ENCODE results near the gene LAMA1. TPM values are rescaled to one million over a fixed set of nuclear protein-coding genes. Genes with fewer than 3 reads are reported as not detected.

Gene LAMA1
- total RNA-seq, 2 donors from 2014 or later = not detected

DNA sequence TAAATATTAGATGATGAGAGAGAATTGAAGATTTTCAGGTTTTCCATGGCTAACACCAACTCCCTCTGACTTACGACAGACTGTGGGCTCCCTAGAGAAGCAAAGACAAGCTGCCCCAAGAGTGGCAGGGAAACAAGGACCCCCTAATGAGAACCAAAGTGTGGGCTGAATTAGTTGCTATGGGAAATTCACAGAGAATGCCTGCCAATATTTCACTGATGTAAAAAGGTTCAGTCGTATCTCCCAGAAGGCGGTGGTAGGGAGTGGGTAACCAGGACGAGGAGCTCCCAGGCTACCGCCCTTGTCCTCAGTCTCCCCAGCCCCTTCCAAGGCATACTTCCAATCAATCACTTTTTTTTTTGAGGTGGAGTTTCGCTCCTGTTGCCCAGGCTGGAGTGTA is 113.6 kb downstream of the LAMA1 start:
- H3K27me3 Mint-ChIP-seq = peaks cover 4% of the 10 kb centered on the region
- H3K27ac Mint-ChIP-seq = no peak overlapping the region
- H3K4me3 Mint-ChIP-seq = no peak overlapping the region
- H3K36me3 Mint-ChIP-seq (ENCODE audit: low read depth) = no peaks in the 10 kb centered on the region
- ATAC-seq (replicated peaks) = no peak
- H3K9me3 Mint-ChIP-seq = peaks cover 4% of the 10 kb centered on the region
- no peaks in the 10 kb centered on the region for H3K4me1 Mint-ChIP-seq

DNA sequence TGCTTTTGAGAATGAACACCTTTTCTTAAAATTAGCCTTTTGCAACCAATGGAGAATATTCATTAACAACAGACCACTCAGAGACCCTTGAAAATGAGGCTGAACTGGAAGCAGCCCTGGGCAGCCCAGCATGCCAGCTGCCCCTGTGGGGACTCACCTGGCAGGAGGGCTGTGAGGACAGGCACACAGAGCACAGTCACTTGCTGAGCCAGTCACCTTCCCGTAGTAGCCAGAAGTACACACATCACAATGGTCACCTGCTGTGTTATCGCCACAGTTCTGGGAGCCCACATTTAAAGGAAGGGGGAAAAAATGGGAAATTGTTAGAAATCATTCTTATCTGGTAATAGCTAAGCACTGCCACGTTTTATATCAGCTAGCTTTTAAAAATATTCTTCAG is 115.5 kb downstream of the LAMA1 start:
- no peak overlapping the region for H3K27ac Mint-ChIP-seq

DNA sequence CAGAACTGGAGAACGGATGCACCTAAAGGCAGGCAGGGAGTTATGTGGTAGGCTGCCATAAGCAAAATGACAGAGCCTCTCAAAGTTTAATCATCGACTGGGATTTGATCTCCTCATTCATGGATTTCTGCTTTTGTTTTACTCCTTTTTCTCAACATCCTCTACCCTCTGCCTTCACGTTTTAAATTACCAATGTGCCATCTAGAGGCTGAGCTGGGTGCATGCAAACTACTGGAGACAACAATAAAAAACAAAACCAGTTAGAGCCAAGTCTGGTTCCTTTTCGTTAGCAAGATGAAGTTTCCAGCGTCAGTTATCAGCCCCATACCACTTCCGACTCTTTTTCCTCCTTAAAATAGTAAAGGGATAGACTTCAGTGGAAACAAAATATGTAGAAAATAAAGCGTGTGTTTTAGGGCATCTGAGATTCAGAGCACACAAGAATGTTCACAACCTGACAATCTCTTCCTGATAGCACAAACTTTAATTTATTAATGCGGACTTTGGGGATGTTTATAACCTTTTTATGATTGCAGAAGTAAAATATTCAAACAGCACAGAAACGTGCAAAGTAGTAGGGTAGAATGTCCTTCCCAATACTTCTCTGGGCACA is 117.0 kb downstream of the LAMA1 start:
- H3K9me3 Mint-ChIP-seq = peaks cover 4% of the 10 kb centered on the region
- peaks cover 4% of the 10 kb centered on the region for H3K27me3 Mint-ChIP-seq
- no peak for ATAC-seq (replicated peaks)
- no peak overlapping the region for H3K4me3 Mint-ChIP-seq
- H3K36me3 Mint-ChIP-seq (ENCODE audit: low read depth) = no peaks in the 10 kb centered on the region
- H3K27ac Mint-ChIP-seq = no peak overlapping the region
- no peaks in the 10 kb centered on the region for H3K4me1 Mint-ChIP-seq

More for the DNA sequence above, 115.5 kb downstream of the LAMA1 start:
- no peaks in the 10 kb centered on the region for H3K36me3 Mint-ChIP-seq (ENCODE audit: low read depth)
- peaks cover 4% of the 10 kb centered on the region for H3K9me3 Mint-ChIP-seq
- H3K4me3 Mint-ChIP-seq = no peak overlapping the region
- H3K4me1 Mint-ChIP-seq = no peaks in the 10 kb centered on the region
- H3K27me3 Mint-ChIP-seq = peaks cover 4% of the 10 kb centered on the region
- no peak for ATAC-seq (replicated peaks)

DNA sequence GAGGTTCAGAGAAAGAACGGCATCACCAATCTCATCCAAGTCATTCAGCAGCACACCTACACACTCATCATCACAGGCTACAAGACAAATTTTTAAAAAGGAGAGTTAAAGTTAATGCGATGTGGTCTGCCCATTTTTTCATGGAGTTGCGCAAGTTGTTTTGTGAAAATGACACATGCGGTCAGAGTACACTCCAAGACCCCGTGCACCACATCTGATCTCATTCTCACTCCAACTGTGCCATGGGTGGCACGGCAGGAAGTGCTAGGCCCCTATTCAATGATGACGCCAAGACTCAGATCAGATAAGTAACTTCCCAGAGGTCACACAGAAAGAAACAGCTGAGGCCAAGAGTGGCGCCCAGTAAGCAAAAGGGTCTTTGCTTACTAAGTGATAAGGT is 119.8 kb downstream of the LAMA1 start:
- no peaks in the 10 kb centered on the region for H3K36me3 Mint-ChIP-seq (ENCODE audit: low read depth)
- no peaks in the 10 kb centered on the region for H3K4me1 Mint-ChIP-seq
- no peaks in the 10 kb centered on the region for H3K9me3 Mint-ChIP-seq
- no peak overlapping the region for H3K27ac Mint-ChIP-seq
- no peak for ATAC-seq (replicated peaks)
- no peak overlapping the region for H3K4me3 Mint-ChIP-seq
- no peaks in the 10 kb centered on the region for H3K27me3 Mint-ChIP-seq

DNA sequence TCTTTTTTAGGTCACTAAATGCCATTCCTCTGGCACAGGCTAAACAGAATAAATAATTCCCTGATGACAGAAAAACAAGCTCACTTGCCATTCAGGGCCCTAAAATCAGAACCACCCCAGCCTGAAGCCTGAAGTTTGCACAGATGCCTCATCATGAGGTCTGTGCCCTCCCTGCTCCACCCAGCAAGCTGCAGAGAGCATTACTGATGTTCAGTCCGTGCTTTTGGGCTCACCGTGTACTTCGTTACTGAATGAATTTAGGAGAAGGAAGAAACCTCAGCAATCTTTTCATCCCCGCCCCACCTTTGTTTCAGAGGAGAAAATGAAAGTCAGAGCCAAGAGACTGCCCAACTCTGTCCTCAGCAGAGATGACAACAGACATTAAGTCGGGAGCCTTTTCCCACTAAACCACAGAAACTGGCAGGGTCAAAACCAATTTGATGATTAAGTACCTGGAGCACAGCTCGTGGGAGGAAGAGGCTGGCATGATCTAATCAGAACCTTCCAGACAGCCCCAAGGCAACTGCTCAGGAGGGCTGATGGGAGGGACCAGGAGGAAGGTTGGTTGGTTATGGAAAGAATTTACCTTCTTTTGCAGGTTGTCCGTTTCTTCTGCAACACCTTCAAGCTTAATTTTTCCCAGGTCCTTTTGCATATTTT is 122.7 kb downstream of the LAMA1 start:
- Mint-ChIP-seq H3K36me3 (ENCODE audit: low read depth) (no peaks in the 10 kb centered on the region), H3K27ac (no peak overlapping the region)
- no peak for ATAC-seq (replicated peaks)

DNA sequence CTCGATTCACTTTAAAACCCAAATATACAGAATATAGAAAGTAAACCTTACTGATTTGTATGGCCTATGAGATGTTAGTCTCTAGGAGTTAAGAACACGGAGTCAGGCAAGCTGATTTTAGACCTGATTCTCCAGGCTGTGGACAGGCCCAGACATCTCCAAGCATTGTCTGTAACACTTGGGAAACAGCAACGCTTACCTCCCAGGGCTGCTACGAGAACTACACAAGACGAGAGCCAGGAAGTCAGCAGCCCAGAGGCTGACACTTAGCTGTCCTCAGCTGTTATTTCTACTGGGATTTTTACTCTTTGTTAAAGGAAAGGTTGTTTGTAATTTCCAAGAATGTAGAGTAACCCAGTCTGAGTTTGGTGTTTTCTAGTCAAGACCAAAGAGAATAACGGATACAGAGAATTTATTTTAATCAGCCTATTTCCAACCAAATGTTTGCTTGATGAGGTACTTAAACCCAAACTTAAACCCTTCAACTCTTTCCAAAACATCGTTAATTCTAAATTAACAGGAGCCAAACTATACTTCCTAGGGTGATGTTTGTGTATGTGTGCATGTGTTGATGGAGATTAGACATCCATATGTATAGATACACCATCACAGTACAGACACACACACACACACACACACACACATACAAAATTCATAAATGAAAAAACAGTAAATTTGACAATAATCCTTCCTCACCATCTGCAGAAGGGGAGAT is 123.4 kb downstream of the LAMA1 start:
- Mint-ChIP-seq H3K9me3 (peaks cover 3% of the 10 kb centered on the region), H3K4me1 (no peaks in the 10 kb centered on the region), H3K27me3 (peaks cover 3% of the 10 kb centered on the region), H3K4me3 (no peak overlapping the region), H3K36me3 (ENCODE audit: low read depth) (no peaks in the 10 kb centered on the region), H3K27ac (no peak overlapping the region)
- ATAC-seq (replicated peaks) = no peak

More for the DNA sequence above, 122.7 kb downstream of the LAMA1 start:
- Mint-ChIP-seq H3K4me1 (no peaks in the 10 kb centered on the region), H3K4me3 (no peak overlapping the region), H3K27me3 (peaks cover 3% of the 10 kb centered on the region), H3K9me3 (peaks cover 3% of the 10 kb centered on the region)

DNA sequence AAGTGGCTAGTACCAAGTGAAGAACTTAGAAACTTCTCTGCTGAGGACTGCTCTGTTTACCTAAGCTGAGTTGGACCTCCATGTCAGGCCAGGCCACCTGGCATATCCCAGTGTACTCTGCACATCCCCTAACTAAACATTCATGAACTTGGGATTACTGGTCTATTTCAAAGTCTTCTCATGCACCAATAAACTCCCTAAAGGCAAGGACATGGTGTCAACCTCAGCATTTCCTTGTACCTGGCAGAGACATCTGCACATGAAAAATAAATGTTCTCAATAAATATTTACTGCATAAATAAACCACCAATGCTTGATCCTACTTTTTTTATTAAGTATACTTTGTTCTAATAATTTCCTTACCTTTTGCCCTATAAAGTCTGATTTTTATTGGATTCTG is 124.8 kb downstream of the LAMA1 start:
- ATAC-seq (replicated peaks) = no peak
- Mint-ChIP-seq H3K4me1 (no peaks in the 10 kb centered on the region), H3K27me3 (peaks cover 3% of the 10 kb centered on the region), H3K36me3 (ENCODE audit: low read depth) (no peaks in the 10 kb centered on the region), H3K9me3 (peaks cover 3% of the 10 kb centered on the region), H3K4me3 (no peak overlapping the region), H3K27ac (no peak overlapping the region)

DNA sequence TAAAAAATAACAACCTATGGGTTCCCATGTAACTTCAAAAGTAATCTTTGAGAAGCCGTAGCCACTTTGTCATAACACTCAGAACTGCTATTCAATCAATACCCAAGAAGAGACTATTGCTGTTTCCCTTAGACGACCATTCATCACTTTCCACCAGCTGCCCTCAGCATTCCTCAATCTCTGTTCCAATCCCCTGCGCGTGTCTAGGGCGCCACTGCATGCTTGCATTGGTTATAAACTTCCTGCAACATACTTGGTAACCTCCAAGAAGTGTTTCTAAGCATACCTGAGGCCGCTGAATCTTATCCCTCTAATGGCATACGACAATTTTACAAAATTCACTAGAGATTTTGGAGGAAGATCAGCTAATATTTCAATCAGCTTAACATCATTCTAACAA is 134.2 kb downstream of the LAMA1 start:
- Mint-ChIP-seq H3K9me3 (no peaks in the 10 kb centered on the region), H3K4me3 (no peak overlapping the region), H3K4me1 (no peaks in the 10 kb centered on the region), H3K36me3 (ENCODE audit: low read depth) (no peaks in the 10 kb centered on the region), H3K27me3 (no peaks in the 10 kb centered on the region), H3K27ac (no peak overlapping the region)
- no peak for ATAC-seq (replicated peaks)

DNA sequence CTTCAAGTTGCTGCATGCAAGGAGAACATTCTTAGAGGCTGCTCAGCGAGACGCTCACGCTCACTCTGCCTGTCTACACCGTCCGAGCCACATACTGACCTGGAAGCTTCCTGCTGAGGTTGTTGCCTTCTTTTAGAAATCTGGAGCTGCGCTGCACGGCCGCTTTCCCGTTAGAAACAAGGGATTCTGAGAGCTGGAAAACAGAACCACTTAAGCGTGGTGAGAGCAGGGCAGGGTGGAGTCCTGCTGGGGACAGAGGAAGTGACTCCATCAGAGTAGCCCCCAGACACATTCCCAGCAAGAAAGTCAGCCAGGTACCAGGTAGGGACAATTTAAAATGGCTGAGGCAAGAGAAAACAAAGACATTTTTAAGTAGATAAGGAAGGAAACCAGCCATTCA is 135.2 kb downstream of the LAMA1 start:
- Mint-ChIP-seq H3K27ac (no peak overlapping the region), H3K4me3 (no peak overlapping the region), H3K36me3 (ENCODE audit: low read depth) (no peaks in the 10 kb centered on the region), H3K4me1 (no peaks in the 10 kb centered on the region), H3K9me3 (no peaks in the 10 kb centered on the region), H3K27me3 (no peaks in the 10 kb centered on the region)
- ATAC-seq (replicated peaks) = no peak

DNA sequence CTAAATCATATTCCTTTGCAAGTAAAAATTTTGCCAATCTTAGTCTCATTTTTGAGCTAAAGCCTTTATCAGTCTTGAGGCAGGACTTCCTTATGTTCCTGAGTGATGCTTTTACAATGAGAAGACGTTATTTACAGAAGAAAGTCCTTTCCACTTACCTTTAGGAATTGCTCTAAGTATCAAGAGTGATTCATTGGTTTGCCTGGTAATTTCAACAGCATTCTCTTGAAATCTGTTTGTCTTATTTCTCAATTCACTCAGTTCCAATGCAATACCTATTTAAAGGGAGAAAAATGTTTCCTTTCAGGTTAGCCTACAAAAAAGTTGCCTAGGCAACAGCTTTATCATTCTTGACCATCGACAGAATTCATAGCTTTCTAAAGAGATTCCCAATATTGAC is 137.2 kb downstream of the LAMA1 start:
- Mint-ChIP-seq H3K4me1 (no peaks in the 10 kb centered on the region), H3K9me3 (no peaks in the 10 kb centered on the region), H3K4me3 (no peak overlapping the region), H3K36me3 (ENCODE audit: low read depth) (no peaks in the 10 kb centered on the region), H3K27ac (no peak overlapping the region), H3K27me3 (no peaks in the 10 kb centered on the region)
- ATAC-seq (replicated peaks) = no peak

DNA sequence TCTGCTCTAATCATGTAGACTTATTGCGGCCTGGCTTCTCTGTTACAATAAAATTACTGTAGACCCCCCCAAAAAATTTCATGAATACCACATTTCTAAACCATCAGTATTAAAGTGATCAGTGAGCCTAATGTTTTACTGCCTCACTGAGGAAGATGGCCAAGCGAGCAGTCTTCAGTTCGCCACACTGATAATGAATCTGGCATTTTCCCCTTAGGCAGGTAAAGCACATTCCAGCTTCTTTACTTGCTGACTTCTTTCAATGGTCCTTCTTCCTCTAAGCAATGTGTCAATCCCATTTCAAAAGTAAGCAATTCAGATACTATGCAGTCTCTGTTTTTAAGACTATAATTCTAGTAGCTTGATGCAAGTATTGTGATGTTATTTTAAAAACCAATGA is 137.6 kb downstream of the LAMA1 start:
- no peak overlapping the region for H3K4me3 Mint-ChIP-seq
- H3K36me3 Mint-ChIP-seq (ENCODE audit: low read depth) = no peaks in the 10 kb centered on the region
- no peak overlapping the region for H3K27ac Mint-ChIP-seq
- no peaks in the 10 kb centered on the region for H3K4me1 Mint-ChIP-seq
- no peaks in the 10 kb centered on the region for H3K27me3 Mint-ChIP-seq
- ATAC-seq (replicated peaks) = no peak
- H3K9me3 Mint-ChIP-seq = no peaks in the 10 kb centered on the region

DNA sequence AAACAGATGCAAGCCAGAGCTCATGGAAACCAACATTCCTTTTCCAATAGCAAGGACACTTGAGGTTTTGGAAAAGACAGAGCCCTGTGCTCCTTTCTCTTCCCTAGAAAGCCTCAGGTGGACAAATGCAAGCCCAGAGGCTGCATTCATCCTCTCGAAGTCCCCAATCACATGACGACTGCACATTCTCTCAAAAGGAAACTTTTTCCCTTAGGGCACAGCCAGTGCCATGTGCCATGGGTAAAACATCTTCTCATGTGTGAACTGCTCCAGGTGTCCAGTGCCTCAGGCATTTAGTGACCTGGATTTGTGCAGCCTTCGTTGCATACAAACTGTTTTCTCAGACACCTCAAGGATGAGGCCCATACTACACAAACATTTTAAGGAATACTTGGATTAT is 140.7 kb downstream of the LAMA1 start:
- Mint-ChIP-seq H3K27me3 (no peaks in the 10 kb centered on the region), H3K27ac (no peak overlapping the region), H3K4me3 (no peak overlapping the region), H3K9me3 (no peaks in the 10 kb centered on the region), H3K4me1 (no peaks in the 10 kb centered on the region), H3K36me3 (ENCODE audit: low read depth) (no peaks in the 10 kb centered on the region)
- ATAC-seq (replicated peaks) = no peak

DNA sequence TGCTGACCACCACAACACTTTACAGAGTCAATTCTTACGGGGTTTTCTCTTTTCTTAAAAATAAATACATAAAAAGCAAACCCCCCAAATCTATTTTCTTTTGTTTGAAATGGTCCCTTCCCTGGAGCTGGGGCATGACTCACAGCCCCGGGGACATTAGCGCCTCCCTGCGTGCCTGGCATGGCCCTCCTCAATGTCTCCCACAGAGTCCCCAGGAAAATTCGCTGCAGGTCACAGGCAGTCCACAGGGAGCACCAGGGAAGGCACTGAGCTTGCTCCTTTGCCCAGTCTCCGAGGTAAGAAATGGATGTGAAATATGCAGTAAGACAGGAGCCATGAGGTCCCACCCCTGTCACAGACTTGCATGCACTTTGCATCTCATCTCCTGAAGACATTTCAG is 142.5 kb downstream of the LAMA1 start:
- Mint-ChIP-seq H3K27ac (no peak overlapping the region), H3K36me3 (ENCODE audit: low read depth) (no peaks in the 10 kb centered on the region), H3K4me3 (no peak overlapping the region), H3K9me3 (no peaks in the 10 kb centered on the region), H3K27me3 (no peaks in the 10 kb centered on the region), H3K4me1 (no peaks in the 10 kb centered on the region)
- no peak for ATAC-seq (replicated peaks)

DNA sequence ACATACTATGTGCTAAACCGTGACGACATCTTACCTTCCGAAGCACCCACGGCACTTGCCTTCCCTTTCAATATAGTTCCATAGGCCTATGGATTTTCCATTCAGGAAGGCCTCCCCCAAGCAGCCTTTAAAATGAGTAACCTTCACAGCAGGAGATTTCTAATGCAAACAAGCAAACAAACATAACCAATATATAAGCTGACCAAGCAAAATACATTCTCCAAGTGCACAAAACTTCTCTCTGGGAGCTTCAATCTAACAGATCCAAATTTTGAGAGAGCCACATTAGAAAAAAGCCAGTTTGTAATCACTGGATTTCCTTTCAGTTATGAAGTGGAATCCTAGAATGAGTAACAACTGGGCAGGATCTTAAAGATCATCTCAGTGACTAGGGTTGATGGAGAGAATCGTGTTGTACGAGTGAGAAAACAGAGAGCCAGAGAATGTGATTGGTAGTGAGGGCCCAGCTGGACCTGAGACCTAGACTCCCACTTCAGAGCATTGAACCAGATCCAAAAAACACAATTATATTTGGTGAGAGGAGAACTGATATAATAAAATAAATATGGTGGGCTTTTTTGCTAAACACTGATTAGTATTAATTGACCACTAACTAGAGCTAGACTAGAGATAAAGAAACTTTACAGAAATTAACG is 145.6 kb downstream of the LAMA1 start:
- Mint-ChIP-seq H3K36me3 (ENCODE audit: low read depth) (no peaks in the 10 kb centered on the region), H3K4me1 (no peaks in the 10 kb centered on the region), H3K27me3 (no peaks in the 10 kb centered on the region), H3K9me3 (no peaks in the 10 kb centered on the region), H3K4me3 (no peak overlapping the region), H3K27ac (no peak overlapping the region)
- ATAC-seq (replicated peaks) = no peak

All from activated T-helper 17 cell treated with anti-CD3 and anti-CD28 coated beads, Interleukin-2, amount 50 U/mL, for 72 hours (primary cell).